AG09319 (cell line): ENCODE data around the gene THAP7.

ENCODE experiments used
- DNase-seq: peaks from one replicate; pipeline ENCODE4 v3.0.0-alpha.2; 2010; ENCODE audit warnings: low read depth; ENCODE audit errors: extremely low read depth
- TF ChIP-seq, protein P1 (sequence below): IDR thresholded peaks from 2 replicates; pipeline ENCODE4 v1.5.1; 2011; ENCODE audit warnings: low read depth, mild to moderate bottlenecking, inconsistent platforms, low read length, moderate library complexity

THAP7 gene

DNA sequence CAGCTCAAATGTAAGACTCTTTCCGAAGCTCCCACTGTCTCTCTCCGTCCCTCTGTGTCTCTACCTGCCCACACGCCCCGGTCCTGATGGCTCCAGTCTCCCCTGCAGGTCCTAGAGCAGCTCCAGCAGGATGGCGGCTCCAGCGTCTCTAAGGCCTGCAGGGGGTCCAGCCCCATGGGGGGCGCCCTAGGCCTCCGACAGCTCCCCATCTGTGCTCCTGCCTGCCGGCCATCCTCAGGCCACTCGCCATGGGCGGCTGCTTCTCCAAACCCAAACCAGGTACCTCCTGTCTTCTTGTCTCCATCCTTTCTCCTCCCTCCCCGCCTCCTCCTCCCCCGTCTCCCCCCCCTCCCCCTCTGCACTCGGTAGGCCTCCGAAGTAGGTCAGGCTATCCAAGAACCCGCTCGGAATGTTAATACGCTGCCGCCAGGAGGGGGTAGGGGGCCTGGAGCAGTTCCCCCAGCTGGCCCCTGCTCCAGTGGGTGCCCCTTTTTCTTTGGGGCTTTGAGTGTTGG lies 34.2 kb downstream of the THAP7 start:
- TF ChIP-seq, protein P1, sequence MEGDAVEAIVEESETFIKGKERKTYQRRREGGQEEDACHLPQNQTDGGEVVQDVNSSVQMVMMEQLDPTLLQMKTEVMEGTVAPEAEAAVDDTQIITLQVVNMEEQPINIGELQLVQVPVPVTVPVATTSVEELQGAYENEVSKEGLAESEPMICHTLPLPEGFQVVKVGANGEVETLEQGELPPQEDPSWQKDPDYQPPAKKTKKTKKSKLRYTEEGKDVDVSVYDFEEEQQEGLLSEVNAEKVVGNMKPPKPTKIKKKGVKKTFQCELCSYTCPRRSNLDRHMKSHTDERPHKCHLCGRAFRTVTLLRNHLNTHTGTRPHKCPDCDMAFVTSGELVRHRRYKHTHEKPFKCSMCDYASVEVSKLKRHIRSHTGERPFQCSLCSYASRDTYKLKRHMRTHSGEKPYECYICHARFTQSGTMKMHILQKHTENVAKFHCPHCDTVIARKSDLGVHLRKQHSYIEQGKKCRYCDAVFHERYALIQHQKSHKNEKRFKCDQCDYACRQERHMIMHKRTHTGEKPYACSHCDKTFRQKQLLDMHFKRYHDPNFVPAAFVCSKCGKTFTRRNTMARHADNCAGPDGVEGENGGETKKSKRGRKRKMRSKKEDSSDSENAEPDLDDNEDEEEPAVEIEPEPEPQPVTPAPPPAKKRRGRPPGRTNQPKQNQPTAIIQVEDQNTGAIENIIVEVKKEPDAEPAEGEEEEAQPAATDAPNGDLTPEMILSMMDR: no peak
- DNase-seq: no peak

GRCh38 chr22:20966883-20967696 lies 34.8 kb downstream of the THAP7 start, which contains the start of gene AIFM3:
TSS of gene AIFM3 (plus strand) at chr22:20967255. CDS start at chr22:20967945, 690 bp downstream.
- no peak for DNase-seq
- TF ChIP-seq, protein P1: no peak

DNA sequence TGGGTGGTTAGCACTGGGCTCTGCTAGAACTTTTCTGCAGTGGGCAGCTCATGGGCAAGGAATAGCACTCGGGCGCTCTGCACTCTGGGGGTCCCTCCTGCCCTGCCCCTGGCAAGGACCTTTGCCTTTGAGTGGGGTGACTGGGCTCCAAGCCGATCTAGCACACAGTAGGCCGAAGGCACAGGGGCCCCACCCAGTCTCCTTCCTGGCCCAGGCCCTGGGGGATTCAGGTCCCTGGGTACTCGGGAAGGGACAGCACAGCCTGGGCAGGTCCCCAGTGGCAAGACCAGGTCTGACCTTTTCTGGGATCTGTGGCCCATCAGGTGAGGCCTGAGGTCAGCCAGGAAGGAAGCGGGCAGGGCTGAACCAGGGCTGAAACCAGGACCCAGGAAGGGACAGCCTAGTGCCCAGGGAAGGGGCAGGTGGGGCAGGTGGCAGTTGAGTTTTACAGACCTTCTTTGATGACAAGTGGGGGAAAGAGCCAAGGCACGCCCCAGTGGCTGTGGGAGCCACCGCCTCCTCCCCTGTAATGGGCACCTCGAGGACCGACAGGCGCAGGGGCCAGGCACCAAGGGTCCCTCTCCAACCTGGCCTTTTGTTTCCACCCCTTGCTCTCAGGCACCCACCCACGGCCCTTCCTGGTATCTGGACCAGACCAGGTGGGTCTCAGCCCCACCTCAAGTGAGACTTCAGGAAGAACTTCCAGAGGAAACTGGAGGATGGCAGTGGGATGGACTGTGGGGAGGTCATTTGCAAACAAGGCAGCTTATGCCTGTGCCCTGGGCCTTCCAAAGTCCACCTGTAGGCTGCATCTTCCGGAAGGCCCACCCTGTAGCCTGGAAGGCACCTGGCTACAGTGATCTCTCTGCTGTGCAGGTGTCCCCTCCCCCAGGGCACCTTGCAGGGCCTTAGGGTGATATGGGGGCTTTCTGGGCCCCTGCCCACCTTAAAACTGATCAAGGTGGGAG lies 35.7 kb downstream of the THAP7 start:
- TF ChIP-seq, protein P1: no peak
- no peak for DNase-seq

- TF ChIP-seq, protein P1: no peak
- no peak for DNase-seq
Measured at GRCh38 chr22:20965104-20965887, 36.6 kb downstream of the THAP7 start.

DNA sequence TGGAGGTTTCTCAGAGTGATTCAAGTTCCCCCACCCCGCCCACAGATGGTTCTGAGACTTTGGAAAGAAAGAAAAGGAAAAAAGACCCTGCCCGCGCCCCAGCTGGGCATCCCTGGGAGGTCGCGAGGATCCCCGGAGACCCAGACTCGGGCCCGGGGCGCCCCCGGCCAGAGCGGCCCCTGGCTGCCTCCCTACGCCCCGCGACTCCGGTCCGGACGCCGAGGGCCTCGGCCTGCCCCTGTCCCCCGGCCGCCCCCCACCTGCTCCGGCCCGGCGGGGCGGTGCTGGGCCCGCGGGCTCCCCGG lies 37.2 kb downstream of the THAP7 start:
- no peak for DNase-seq
- TF ChIP-seq, protein P1: no peak

- DNase-seq: no peak
- TF ChIP-seq, protein P1: no peak
Measured at GRCh38 chr22:20964090-20964798, 37.7 kb downstream of the THAP7 start.
